RPMI7951 (cell line): ENCODE data around the gene SOX4. TPM values are rescaled to one million over a fixed set of nuclear protein-coding genes. Genes with fewer than 3 reads are reported as not detected.
"Not testable (repeated sequence)": the region's sequence is repeated elsewhere in the genome, so short reads cannot be mapped to it uniquely, and the experiment has no call there.

ENCODE experiments used
- DNase-seq: peaks from one replicate; pipeline ENCODE4 v3.0.0-alpha.2; 2012; ENCODE audit warnings: low read depth
- total RNA-seq: library from RNA; depleted of rRNA; stranded (reverse); fragments of >200 nt; shearing (Covaris generic); gene quantifications from 2 replicates; pipeline ENCODE4 v1.2.3, GENCODE V29; 2014; rRNA removed

The SOX4 gene
- 10.8 and 12.9 TPM in 2 replicates for total RNA-seq

- peak; percentile 98 for DNase-seq
These were observed at the start of gene SOX4 for GRCh38 chr6:21593412-21593926. SOX4 (plus strand) TSS chr6:21593751; CDS start chr6:21594535, 784 bp downstream.

DNA sequence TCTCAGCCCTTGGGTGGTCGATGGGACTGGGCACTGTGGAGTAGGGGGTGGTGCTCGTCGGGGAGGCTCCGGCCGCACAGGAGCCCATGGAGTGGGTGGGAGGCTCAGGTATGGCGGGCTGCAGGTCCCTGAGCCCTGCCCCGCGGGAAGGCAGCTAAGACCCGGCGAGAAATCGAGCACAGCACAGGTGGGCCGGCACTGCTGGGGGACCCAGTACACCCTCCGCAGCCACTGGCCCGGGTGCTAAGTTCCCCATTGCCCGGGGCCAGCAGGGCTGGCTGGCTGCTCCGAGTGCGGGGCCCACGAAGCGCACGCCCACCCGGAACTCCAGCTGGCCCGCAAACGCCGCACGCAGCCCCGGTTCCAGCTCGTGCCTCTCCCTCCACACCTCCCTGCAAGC is 41.3 kb upstream of the SOX4 start:
- not testable (repeated sequence) for DNase-seq

GRCh38 chr6:21554286-21554685 is 39.3 kb upstream of the SOX4 start:
- no peak for DNase-seq

DNA sequence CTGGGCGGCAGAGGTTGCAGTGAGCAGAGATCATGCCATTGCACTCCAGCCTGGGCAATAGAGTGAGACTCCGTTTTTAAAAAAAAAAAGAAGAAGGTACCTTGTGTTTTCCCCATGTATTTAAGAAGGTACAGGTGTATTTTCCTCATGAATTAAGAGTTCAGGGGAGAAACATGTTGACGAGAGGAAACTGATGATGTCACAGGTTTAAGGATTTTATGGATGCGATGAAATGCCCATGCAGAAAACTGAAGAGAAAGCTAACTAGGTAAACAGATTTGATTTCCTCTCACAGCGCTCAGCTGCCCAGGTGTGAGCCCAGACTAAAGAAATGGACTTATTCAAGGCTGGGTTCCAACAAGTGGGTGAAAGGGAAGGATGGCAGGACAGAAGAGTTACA is 38.4 kb upstream of the SOX4 start:
- DNase-seq, result no peak

DNA sequence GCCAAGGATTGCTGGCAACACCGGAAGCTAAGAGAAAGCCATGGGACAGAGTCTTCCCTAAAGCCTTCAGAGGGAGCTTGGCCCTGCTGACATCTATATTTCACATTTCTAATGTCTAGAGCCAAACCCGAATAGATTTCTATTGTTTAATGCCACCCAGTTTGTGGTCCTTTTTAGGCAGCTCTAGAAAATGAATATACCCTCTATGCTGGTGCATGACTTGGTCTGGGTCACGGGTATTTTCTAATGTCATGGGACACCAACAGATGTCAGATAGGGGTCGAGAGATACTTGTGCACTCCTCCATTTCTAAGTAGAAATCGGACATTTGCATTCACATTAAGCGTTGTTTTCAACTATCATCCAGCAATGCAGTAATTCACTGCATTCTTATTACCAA is 37.0 kb upstream of the SOX4 start:
- DNase-seq, result no peak

DNA sequence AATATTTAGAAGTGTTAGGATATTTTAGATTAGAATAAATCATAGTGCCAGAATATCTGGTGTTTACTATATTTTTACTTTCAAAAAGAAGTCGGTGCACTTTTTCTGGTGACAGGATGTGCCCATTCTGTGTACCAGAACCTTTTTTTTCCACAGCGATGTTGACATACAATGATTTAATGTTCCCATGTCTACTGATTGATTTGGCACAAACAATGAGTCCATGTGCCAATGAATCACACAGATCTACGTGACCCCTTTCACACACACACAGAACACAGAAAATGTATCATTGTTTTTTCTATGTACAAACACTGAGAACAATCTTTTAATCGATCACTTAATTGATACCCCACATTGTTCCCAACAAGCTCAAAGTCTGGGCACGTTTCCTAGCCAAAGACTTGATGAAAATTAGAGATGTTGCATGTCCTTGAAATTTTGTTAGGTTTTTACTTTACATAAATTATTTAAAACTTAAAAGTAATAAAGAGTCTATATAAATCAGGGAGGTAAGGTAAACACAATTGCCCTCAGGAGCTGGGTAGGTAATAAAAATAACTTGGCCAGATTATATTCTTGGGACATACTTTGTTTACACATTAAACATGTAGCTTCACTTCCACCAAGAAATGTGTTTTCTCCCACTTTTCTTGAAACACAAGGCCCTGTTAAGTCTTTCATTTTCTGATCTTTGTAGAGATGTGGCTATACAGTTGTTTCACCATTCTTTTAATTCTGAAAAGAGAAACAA is 36.4 kb upstream of the SOX4 start:
- DNase-seq, result peak; percentile 16

GRCh38 chr6:21559238-21559637 is 34.3 kb upstream of the SOX4 start:
- DNase-seq, result no peak

DNA sequence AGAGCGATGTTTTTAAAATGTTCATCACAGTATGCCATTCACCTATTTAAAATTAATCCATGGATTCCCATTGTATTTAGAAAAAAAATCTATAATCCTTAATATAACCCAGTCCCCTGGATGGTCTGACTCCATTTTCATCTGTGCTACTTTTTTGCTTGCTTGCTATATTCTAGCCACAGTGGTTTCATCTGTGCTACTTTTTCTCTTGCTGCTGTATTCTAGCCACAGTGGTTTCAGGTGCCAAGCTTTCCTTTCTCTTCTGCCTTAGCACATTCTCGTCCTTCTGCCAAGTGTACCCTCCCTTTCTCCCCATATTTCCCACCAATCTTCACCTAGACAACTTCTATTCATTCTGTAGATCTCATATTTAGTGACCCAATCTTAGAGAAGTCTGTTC is 33.3 kb upstream of the SOX4 start:
- DNase-seq, result no peak

DNA sequence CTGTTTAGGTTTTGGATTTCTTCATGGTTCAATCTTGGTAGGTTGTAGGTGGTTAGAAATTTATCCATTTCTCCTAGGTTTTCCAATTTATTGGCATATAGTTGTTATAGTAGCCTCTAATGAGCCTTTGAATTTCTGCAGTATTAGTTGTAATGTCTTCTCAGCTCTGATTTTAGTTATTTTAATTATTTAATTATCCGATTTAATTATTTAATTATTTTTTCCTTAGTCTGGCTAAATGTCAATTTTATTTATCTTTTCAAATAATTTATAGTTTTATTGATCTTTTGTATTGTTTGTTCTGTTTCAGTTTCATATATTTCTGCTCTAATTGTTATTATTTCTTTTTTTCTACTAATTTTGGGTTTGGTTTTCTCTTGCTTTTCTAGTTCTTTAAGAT is 28.1 kb upstream of the SOX4 start:
- DNase-seq, result no peak

DNA sequence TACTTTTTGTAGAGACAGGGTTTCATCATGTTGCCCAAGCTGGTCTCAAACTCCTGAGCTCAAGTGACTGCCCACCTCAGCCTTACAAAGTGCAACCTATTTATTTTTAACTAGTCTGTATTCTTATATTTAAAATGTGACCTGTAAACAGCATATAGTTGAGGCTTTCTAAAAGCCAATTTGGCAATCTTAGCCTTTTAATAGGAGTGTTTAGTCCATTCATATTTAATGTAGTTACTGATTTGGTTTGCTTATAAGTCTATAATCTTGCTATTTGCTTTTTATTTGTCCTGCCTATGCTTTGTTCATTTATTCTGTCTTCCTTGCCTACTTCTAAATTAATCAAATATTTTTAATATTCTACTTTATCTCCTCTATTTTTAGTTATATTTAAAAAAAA is 15.0 kb upstream of the SOX4 start:
- no peak for DNase-seq

GRCh38 chr6:21582651-21583050 is 10.9 kb upstream of the SOX4 start:
- peak; percentile 84 for DNase-seq

DNA sequence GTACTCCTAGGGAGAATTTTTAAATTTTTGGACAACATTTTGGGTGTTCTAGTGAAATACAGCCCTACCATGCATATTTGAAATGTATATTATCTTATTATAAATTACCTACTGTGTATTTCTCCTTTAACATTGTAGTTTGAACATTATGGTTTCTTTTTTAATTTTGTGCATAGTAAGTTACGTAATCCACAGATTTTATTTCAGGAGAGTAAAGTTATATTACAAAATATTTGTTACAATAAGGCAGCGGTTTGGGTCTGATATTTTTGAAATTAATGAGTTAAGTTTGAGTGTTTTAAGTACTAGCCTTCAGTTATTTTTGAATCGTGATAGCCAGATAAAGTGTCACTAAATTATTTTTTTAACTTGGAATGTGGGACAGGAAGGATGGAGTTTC is 7.3 kb upstream of the SOX4 start:
- DNase-seq, result no peak

DNA sequence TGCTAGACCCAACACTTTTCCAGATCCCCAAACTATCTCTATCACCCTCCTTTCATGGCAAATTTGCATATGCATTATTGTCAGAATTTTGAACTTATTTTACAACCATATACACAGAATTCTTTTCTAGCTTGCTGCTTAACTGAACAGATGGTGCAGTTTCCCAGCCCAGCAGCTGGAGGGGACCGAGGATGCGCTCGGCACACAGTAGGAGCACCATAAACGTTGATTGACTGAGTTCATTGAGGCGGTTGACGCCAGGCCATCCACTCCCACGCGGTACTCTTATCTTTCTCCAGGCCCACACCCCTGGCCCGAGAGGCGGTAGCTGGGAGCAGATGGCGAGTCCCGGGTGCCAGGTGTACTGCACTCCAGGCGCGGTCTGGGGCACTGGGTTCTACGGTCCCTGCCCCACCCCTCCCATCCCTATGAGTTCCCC is 6.8 kb upstream of the SOX4 start:
- no peak for DNase-seq

GRCh38 chr6:21587179-21587960 is 6.2 kb upstream of the SOX4 start:
- DNase-seq, result peak; percentile 70

DNA sequence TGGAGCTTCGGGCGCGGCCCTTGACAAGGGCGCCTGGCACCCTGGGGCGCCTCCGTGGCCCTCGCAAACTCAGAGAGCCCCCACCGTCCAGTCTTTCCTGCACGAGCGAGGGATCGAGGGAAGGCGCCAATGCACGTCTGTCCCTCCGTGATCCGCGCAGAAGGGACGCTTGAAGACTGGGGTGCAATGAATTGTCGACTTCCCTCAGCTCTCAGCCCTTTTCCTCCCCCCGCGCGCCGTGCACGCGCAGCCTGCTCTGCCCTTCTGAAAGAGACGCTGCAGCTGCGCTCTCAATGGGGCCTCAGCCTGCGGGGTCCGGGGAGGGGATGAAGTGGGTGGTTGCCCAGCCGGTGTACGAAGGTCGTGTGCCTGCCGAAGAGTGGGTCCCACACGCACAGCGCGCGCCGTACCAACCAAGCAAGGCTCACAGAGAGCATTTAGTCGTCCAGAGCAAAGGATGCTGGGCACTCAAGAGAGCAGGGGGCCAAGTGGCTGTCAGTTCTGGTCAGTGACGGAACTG is 5.5 kb upstream of the SOX4 start:
- DNase-seq, result peak; percentile 58

GRCh38 chr6:21588481-21589351 is 4.8 kb upstream of the SOX4 start:
- DNase-seq, result peak; percentile 82

DNA sequence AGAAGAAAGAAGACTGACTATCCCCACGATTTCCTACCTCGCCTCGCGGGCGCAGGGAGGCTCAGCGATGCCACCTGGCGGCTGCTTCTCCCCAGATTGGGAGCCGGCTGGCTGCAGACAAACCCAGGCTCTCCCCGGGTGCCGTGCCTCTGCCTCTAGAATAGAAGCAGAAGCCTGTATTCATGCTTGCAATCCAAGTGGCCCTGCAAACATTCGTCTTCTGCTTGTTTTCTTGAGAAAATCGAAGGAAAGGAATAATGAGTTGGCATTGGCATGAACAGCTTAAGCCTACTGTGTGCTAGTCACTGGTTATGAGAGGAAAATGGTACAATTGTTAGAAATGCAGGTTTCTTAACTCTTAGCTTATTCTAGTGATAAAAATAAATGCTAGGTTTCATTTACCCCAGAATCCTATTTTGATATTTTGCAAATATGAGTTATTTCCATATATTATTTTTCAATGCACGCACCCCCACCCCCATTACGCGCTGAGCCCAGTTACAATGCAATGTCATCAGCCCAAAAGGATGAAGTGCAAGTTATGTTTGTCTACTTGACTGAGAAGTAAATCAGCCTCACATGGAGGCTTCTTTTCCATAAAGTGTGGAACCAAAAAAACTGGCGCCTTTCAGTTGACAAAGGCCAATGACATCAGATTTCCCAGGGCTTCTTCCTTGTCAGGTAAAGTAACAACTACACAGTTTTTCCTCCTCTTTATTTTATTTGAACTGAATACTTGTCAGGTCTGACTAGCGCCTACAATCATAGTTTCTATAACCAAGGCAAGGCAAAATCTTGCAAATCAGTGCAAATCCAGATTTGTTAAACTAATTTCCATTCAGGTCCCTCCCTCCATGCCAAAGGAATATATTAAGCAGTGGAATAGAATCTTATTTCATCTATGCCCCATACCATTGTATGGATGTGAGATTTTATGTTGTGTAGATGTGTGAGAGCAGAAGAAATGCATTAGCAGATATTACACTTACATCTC is 3.9 kb upstream of the SOX4 start:
- peak; percentile 73 for DNase-seq

DNA sequence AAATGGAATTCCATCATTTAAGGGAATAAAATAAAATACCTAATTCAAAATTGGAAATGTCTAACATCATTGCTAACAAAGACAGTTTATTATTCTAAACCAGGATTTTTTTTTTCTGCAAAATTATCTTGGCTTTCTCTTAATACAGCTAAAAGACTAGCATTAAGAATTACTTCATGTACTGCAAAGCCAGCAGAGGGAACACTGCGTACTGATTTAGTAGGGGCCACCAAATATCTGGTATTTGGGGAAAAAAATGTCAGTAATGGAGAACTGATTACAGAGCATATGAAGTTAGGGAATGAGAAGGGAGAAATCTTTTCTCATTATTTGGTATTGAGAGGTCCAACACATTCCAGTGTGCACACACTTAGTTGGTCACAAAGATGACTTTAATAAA is 3.2 kb upstream of the SOX4 start:
- DNase-seq, result no peak

DNA sequence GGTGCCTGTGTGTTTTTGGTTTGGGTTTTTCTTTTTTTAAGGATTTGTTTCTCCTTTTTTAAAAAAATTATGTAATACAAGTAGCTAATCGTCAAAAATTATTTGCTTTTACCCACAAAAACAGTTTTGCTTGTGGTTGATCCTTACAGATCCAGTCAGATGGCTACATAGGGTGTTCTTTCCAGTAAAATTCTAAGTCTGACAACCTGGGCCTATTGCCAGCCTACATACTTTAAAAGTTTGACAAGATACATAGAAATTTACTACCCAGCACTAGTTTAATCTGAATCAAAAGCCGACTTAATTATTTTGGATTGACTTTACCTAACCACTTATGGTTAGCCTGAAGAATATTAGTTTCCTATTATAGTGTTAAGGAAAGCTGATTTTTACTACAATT is 2.1 kb upstream of the SOX4 start:
- no peak for DNase-seq

- DNase-seq, result no peak
These were observed 598 bp upstream of the SOX4 start for GRCh38 chr6:21592953-21593352.
